ENCODE data around the gene PLPP4.

Gene PLPP4

GRCh38 chr10:120614680-120615079 lies 157.7 kb downstream of the PLPP4 start:
- no peak for DNase-seq

- no peak for DNase-seq
Measured at GRCh38 chr10:120616311-120616911, 159.4 kb downstream of the PLPP4 start.

GRCh38 chr10:120628197-120628596 lies 171.2 kb downstream of the PLPP4 start:
- DNase-seq: no peak

- no peak for DNase-seq
Measured at GRCh38 chr10:120630266-120630665, 173.2 kb downstream of the PLPP4 start.

GRCh38 chr10:120632047-120632446 lies 175.0 kb downstream of the PLPP4 start:
- DNase-seq: no peak

GRCh38 chr10:120632942-120633341 lies 175.9 kb downstream of the PLPP4 start:
- no peak for DNase-seq

- no peak for DNase-seq
Measured at GRCh38 chr10:120634659-120635058, 177.6 kb downstream of the PLPP4 start.
